H1 (cell line): ENCODE data around the gene SLC24A4. TPM values are rescaled to one million over a fixed set of nuclear protein-coding genes. Genes with fewer than 3 reads are reported as not detected.

Experiments
- CTCF ChIA-PET: fragments of 300-600 bp; sonication (Branson Sonifier 250); formaldehyde crosslinking; loops from one replicate; lab custom pipeline; 2021; ENCODE audit not compliant: partially characterized antibody; lab: Charles Lee
- POLR2A ChIA-PET: fragments of 300-600 bp; sonication (Branson Sonifier 250); formaldehyde crosslinking; loops from one replicate; lab custom pipeline; 2021; ENCODE audit warnings: inconsistent platforms; ENCODE audit not compliant: partially characterized antibody; lab: Charles Lee
- DNase-seq, 2 experiments: peaks; one replicate each; pipeline versions ENCODE4 v3.0.0 to v3.0.0-alpha.2; 2010 to 2022; ENCODE audit warnings: low spot score in 2 of 2, low read depth in 1 of 2, mixed read lengths in 1 of 2
- FAIRE-seq: peaks from 2 replicates; lab custom pipeline; 2011; peaks lifted over from hg19 to GRCh38; lab: Jason Lieb, UNC
- H2AFZ ChIP-seq: 2 replicates; pipeline ENCODE4 v1.8.1; 2012; ENCODE audit warnings: low read length, inconsistent platforms
- H2AK5ac ChIP-seq: 2 replicates; pipeline ENCODE4 v1.6.1; 2013; ENCODE audit warnings: low read depth, low read length
- H2BK120ac ChIP-seq: replicated peaks from 2 replicates; pipeline ENCODE3; 2013; ENCODE audit warnings: low read depth, low read length, inconsistent platforms
- H2BK12ac ChIP-seq: 2 replicates; pipeline ENCODE4 v1.6.1; 2013; ENCODE audit warnings: low read depth, low read length
- H2BK15ac ChIP-seq: 2 replicates; pipeline ENCODE4 v1.6.1; 2013; ENCODE audit warnings: low read length
- H2BK20ac ChIP-seq: 2 replicates; pipeline ENCODE4 v1.6.1; 2013; ENCODE audit warnings: low read length
- H2BK5ac ChIP-seq: 2 replicates; pipeline ENCODE4 v1.6.1; 2013; ENCODE audit warnings: low read depth, low read length
- H3K14ac ChIP-seq: 2 replicates; pipeline ENCODE4 v1.6.1; 2013; ENCODE audit warnings: inconsistent platforms; ENCODE audit not compliant: insufficient read length
- H3K18ac ChIP-seq: 2 replicates; pipeline ENCODE4 v1.6.1; 2013; ENCODE audit warnings: low read length; ENCODE audit errors: extremely low read depth
- H3K23ac ChIP-seq: 2 replicates; pipeline ENCODE4 v1.6.1; 2013; ENCODE audit warnings: inconsistent platforms; ENCODE audit not compliant: insufficient read length
- H3K23me2 ChIP-seq: 2 replicates; pipeline ENCODE4 v1.6.1; 2013; ENCODE audit warnings: low read depth, low read length
- H3K27ac ChIP-seq: 2 replicates; pipeline ENCODE4 v1.6.1; 2011; ENCODE audit warnings: low read depth, low read length, inconsistent platforms
- H3K27me3 ChIP-seq, 4 experiments: replicated peaks in 1 of 4; 1 replicate in 1 of 4; 2 replicates in 3 of 4; pipeline versions ENCODE4 v1.6.1 to v1.8.1; 2011 to 2013; ENCODE audit warnings: low read length in 3 of 4, mild to moderate bottlenecking in 3 of 4, inconsistent platforms in 2 of 4, mixed read lengths in 2 of 4, moderate library complexity in 1 of 4; ENCODE audit not compliant: control insufficient read depth in 3 of 4, insufficient read depth in 3 of 4; ENCODE audit errors: extremely low read depth in 1 of 4
- H3K36me3 ChIP-seq, 4 experiments: 2 replicates each; pipeline versions ENCODE4 v1.6.1 to v1.8.1; 2011 to 2013; ENCODE audit warnings: mild to moderate bottlenecking in 4 of 4, low read length in 3 of 4, moderate library complexity in 2 of 4, control low read depth in 1 of 4, inconsistent platforms in 1 of 4; ENCODE audit not compliant: insufficient read depth in 4 of 4, control insufficient read depth in 2 of 4
- H3K4ac ChIP-seq: replicated peaks from 2 replicates; pipeline ENCODE3; 2013; ENCODE audit warnings: low read length, low read depth, mixed read lengths, inconsistent platforms; ENCODE audit not compliant: insufficient read length
- H3K4me1 ChIP-seq, 4 experiments: replicated peaks in 1 of 4; 1 replicate in 1 of 4; 2 replicates in 3 of 4; pipeline versions ENCODE4 v1.6.1 to v1.8.1; 2011 to 2013; ENCODE audit warnings: low read length in 3 of 4, inconsistent platforms in 2 of 4, mixed read lengths in 1 of 4; ENCODE audit not compliant: insufficient read depth in 4 of 4, control insufficient read depth in 3 of 4
- H3K4me2 ChIP-seq, 2 experiments: 2 replicates each; pipeline versions ENCODE4 v1.6.1 to v1.8.1; 2011 to 2013; ENCODE audit warnings: low read depth in 2 of 2, low read length in 2 of 2, control low read depth in 1 of 2, inconsistent platforms in 1 of 2, mild to moderate bottlenecking in 1 of 2; ENCODE audit not compliant: insufficient read depth in 1 of 2
- H3K4me3 ChIP-seq, 4 experiments: fragments of 200-600, 300-600 bp in 1 of 4; sonication (generic), shearing (Covaris generic), sonication (Bioruptor Twin) in 1 of 4; 2 replicates each; pipeline versions ENCODE4 v1.5.1 to v1.8.1; 2011 to 2016; ENCODE audit warnings: low read length in 4 of 4, low read depth in 3 of 4, control low read depth in 2 of 4, inconsistent platforms in 2 of 4, mild to moderate bottlenecking in 2 of 4, mixed read lengths in 1 of 4, moderate library complexity in 1 of 4; ENCODE audit not compliant: insufficient read depth in 2 of 4; ENCODE audit errors: extremely low read depth in 1 of 4
- H3K56ac ChIP-seq: replicated peaks from 2 replicates; pipeline ENCODE3; 2013; ENCODE audit warnings: low read depth, mild to moderate bottlenecking, mixed read lengths, low read length, inconsistent platforms; ENCODE audit not compliant: insufficient read length
- H3K79me1 ChIP-seq: 2 replicates; pipeline ENCODE4 v1.6.1; 2013; ENCODE audit warnings: low read depth, low read length, control low read depth
- H3K79me2 ChIP-seq, 2 experiments: 2 replicates each; pipeline versions ENCODE4 v1.6.1 to v1.8.1; 2012 to 2013; ENCODE audit warnings: low read length in 2 of 2, mild to moderate bottlenecking in 2 of 2, inconsistent platforms in 1 of 2; ENCODE audit not compliant: insufficient read depth in 2 of 2, control insufficient read depth in 1 of 2
- H3K9ac ChIP-seq, 4 experiments: replicated peaks in 1 of 4; 1 replicate in 1 of 4; 2 replicates in 3 of 4; pipeline versions ENCODE4 v1.6.1 to v1.8.1; 2011 to 2013; ENCODE audit warnings: low read depth in 3 of 4, low read length in 3 of 4, control low read depth in 2 of 4, mild to moderate bottlenecking in 2 of 4, moderate library complexity in 2 of 4, inconsistent platforms in 1 of 4; ENCODE audit errors: extremely low read depth in 1 of 4
- H3K9me3 ChIP-seq, 2 experiments: 2 replicates each; pipeline versions ENCODE4 v1.6.1 to v1.8.1; 2012 to 2013; ENCODE audit warnings: mild to moderate bottlenecking in 2 of 2, moderate library complexity in 2 of 2, control low read depth in 1 of 2, inconsistent platforms in 1 of 2, low read depth in 1 of 2, low read length in 1 of 2, mixed read lengths in 1 of 2; ENCODE audit not compliant: insufficient read depth in 2 of 2
- H4K20me1 ChIP-seq, 2 experiments: replicated peaks in 1 of 2; 2 replicates each; pipeline versions ENCODE3 to v1.8.1; 2011 to 2013; ENCODE audit warnings: inconsistent platforms in 2 of 2, low read length in 2 of 2, mild to moderate bottlenecking in 1 of 2; ENCODE audit not compliant: insufficient read depth in 2 of 2, control insufficient read depth in 1 of 2
- H4K5ac ChIP-seq: 2 replicates; pipeline ENCODE4 v1.6.1; 2013; ENCODE audit warnings: low read length, low read depth, mixed read lengths, inconsistent platforms; ENCODE audit not compliant: insufficient read length
- H4K8ac ChIP-seq: 2 replicates; pipeline ENCODE4 v1.8.0; 2013; ENCODE audit warnings: mild to moderate bottlenecking, moderate library complexity, low read length, inconsistent platforms; ENCODE audit not compliant: insufficient read depth; ENCODE audit errors: extremely low read depth
- H4K91ac ChIP-seq: replicated peaks from 2 replicates; pipeline ENCODE3; 2013; ENCODE audit warnings: low read length, mixed read lengths, inconsistent platforms; ENCODE audit not compliant: insufficient read length
- BRCA1 ChIP-seq: IDR thresholded peaks from 2 replicates; pipeline ENCODE4 v1.6.1; 2012; ENCODE audit warnings: low read depth, low read length, improper control_type of control experiment
- EGR1 ChIP-seq: IDR thresholded peaks from 2 replicates; pipeline ENCODE4 v1.6.1; 2011; ENCODE audit warnings: low read depth, low read length, borderline replicate concordance
- NANOG ChIP-seq: IDR thresholded peaks from 2 replicates; pipeline ENCODE4 v1.6.1; 2011; ENCODE audit warnings: low read length, low read depth, mild to moderate bottlenecking, inconsistent platforms; ENCODE audit not compliant: insufficient read depth, poor library complexity, severe bottlenecking
- NRF1 ChIP-seq: IDR thresholded peaks from 2 replicates; pipeline ENCODE4 v1.6.1; 2011; ENCODE audit warnings: mild to moderate bottlenecking, low read depth, low read length, improper control_type of control experiment
- PHF8 ChIP-seq: fragments of 200-600 bp; sonication (generic); conservative IDR thresholded peaks from 2 replicates; pipeline ENCODE4 v1.7.1; 2012; ENCODE audit warnings: low read depth, mild to moderate bottlenecking, inconsistent platforms, low read length, moderate library complexity
- POLR2AphosphoS5 ChIP-seq: IDR thresholded peaks from 2 replicates; pipeline ENCODE4 v1.6.1; 2011; ENCODE audit warnings: low read depth, low read length
- SP4 ChIP-seq: IDR thresholded peaks from 2 replicates; pipeline ENCODE4 v1.6.1; 2012; ENCODE audit warnings: low read length, inconsistent platforms
- WGBS, 2 experiments: shearing (Covaris generic) in 1 of 2; methylation state at CpG; one replicate each; pipeline versions ENCODE4 v1.1.6 to v1.1.7; 2013 to 2015; ENCODE audit warnings: low lambda C conversion rate in 2 of 2, mixed read lengths in 2 of 2, inconsistent platforms in 1 of 2, low coverage in 1 of 2, missing lambda C conversion rate in 1 of 2; ENCODE audit not compliant: insufficient replicate concordance in 2 of 2, insufficient coverage in 1 of 2, insufficient read length in 1 of 2; ENCODE audit errors: extremely low coverage in 1 of 2, missing lambda C conversion rate in 1 of 2; 5-methylcytosine and 5-hydroxymethylcytosine counted together
- polyA plus RNA-seq, 7 experiments: library from polyadenylated mRNA; depleted of rRNA in 3 of 7; stranded (reverse) in 5 of 7; unstranded in 2 of 7; fragments of >200 nt in 5 of 7; fragments of 200-250 nt in 2 of 7; gene quantifications; 1 replicate in 5 of 7; 2 replicates in 1 of 7; 4 replicates in 1 of 7; pipeline versions ENCODE4 v1.2.1 to v1.2.3, GENCODE V29; 2011 to 2013; ENCODE audit warnings: missing spikeins in 2 of 7, mixed read lengths in 2 of 7
- total RNA-seq: library from RNA; stranded (reverse); fragmentation: NEBNext Ultra II Directional; extraction: Animal tissue kit (Norgen Biotek cat#: 25700); gene quantifications from 2 replicates; pipeline ENCODE4 v1.2.1, GENCODE V29; 2021

Gene SLC24A4
- total and polyA plus RNA-seq, 2 of the 8 experiments (the other 6 are each of a cell fraction or from before 2014, with no cell fraction given), result 0.27 to 0.89 TPM

- no peaks in the 10 kb centered on the region for H3K36me3 ChIP-seq
- H3K9ac ChIP-seq, result no peak overlapping the region
- ChIA-PET CTCF (no interaction called here), POLR2A (no interaction called here)
- H2BK20ac ChIP-seq, result no peak overlapping the region
- no peak overlapping the region for H3K4me3 ChIP-seq
- H3K27ac ChIP-seq, result no peak overlapping the region
- no peak overlapping the region for H2BK12ac ChIP-seq
- FAIRE-seq (no peak), DNase-seq (no peak)
- H3K79me1 ChIP-seq, result no peaks in the 10 kb centered on the region
- H3K4me2 ChIP-seq, result no peak overlapping the region
- H2BK120ac ChIP-seq, result no peak overlapping the region
- H3K18ac ChIP-seq, result no peak overlapping the region
- H3K23me2 ChIP-seq, result peaks cover 4% of the 10 kb centered on the region; the same call in 1 of the 2 replicates
- no peak overlapping the region for H2AK5ac ChIP-seq
- no peak overlapping the region for H2AFZ ChIP-seq
- no peak overlapping the region for H3K56ac ChIP-seq
- no peak overlapping the region for H3K4ac ChIP-seq
- no peaks in the 10 kb centered on the region for H3K79me2 ChIP-seq
- no peak overlapping the region for H4K91ac ChIP-seq
- H3K4me1 ChIP-seq, result no peaks in the 10 kb centered on the region
- H3K14ac ChIP-seq, result no peak overlapping the region
- H3K27me3 ChIP-seq, result peaks cover 0 to 15% (median 5%) of the 10 kb centered on the region in 4 experiments; a peak in 4 of 7 replicates
- no peak overlapping the region for H2BK15ac ChIP-seq
- no peak overlapping the region for H4K5ac ChIP-seq
- H3K9me3 ChIP-seq, result no peaks in the 10 kb centered on the region
- WGBS, 2 experiments, result 86% methylated on average over 17 of the region's 17 CpGs; no CpG with 5 or more reads in 1 of the 2 experiments
- H4K8ac ChIP-seq, result no peak overlapping the region
- no peak overlapping the region for H3K23ac ChIP-seq
- no peak overlapping the region for H2BK5ac ChIP-seq
- H4K20me1 ChIP-seq, result no peaks in the 10 kb centered on the region
- no peak for TF ChIP-seq NANOG
- TF ChIP-seq SP4, result no peak
- TF ChIP-seq EGR1, result no peak
- TF ChIP-seq NRF1, result no peak
- TF ChIP-seq POLR2AphosphoS5, result no peak
- TF ChIP-seq PHF8, result no peak
- TF ChIP-seq BRCA1, result no peak
Observed at GRCh38 chr14:92520102-92521057, 197.4 kb downstream of the SLC24A4 start.
